Activated CD8-positive, alpha-beta memory T cell treated with anti-CD3 and anti-CD28 coated beads for 4 hours (primary cell): Measurements from ENCODE around the gene OTOF.

ENCODE experiments used
- DNase-seq, 2 donors: peaks; one replicate each; pipeline ENCODE4 v3.0.0-alpha.2; 2020; ENCODE audit warnings: low read depth in 2 of 2

The OTOF gene

DNA sequence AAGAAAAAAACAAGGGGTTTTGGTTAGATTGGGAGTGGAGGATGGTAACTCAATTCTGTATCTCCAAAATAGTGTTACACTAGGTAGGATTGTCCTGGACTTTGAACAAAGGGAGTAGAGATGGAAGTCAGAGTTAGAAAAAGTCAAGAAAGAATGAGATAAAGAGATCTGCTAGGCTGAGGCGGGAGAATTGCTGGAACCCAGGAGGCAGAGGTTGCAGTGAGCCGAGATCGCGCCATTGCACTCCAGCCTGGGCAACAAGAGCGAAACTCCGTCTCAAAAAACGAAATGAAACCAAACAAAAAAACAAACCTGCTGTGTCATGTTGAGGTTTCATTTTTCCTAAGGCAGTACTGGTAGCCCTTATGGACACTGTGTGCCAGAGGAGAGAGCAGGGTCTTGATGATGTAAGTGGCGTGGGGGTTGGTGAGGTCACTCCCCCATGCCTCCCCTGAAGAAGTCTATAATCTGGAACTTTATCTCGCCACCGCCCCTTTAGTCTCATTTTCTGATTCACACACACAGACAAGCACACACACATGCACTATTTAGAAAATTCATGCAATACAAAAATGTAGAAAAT lies 65.7 kb downstream of the OTOF start:
- DNase-seq, result peak in 1 of 2 donors; percentile 8

DNA sequence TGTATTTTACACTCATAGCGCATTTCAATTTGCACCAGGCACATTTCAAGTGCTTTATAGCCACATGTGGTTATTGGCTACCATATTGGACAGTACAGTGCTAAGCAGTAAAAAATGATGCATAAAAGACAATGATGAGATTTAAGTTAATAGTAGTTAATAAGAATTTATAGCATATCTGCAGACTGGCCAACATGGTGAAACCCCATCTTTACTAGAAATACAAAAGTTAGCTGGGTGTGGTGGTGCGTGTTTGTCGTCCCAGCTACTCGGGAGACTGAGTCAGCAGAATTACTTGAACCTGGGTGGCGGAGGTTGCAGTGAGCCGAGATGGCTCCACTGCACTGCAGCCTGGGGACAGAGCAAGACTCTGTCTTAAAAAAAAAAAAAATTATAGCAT lies 66.5 kb downstream of the OTOF start:
- DNase-seq, result no peak

DNA sequence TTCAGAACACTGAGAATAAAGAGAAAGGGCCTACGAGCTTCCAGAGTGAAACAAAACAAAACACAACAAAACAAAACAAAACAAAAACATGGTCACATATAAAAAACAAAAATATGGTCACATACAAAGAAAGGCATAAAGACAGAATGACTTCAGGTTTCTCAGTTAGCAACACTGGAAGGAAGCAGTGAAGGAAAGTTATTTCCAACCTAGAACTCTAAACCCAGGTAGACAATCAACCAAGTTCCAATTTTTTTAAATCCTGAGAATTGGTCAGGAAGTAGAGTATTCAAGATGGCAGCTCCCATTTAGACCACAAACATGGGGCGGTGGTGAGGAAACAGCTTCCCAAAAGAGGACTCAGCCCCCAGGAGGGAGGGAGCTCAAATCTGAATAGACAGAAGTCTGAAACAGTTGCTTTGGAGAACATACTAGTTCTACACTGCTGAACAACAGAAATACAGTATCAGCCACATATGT lies 67.1 kb downstream of the OTOF start:
- no peak for DNase-seq

DNA sequence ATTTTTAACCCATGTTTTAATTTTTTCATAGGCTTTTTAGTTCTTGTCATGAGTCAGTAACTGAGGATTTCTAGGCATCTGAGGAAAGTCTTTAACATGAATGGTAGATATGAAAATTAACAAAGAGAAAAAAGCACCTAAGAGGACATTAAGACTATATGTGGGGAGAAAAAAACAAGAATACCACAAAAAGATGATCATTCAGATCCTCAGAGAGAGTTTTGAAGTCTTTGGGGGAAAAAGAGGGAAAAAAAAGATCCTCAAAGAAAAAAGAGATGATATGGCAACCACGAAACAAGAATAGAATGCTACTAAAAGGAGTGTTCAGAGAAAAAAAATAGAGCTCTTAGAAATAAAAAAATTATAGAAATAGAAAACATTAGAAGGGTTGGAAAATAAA lies 68.1 kb downstream of the OTOF start:
- no peak for DNase-seq

GRCh38 chr2:26407526-26407925 lies 70.4 kb downstream of the OTOF start:
- no peak for DNase-seq
